Stimulated activated CD4-positive, alpha-beta T cell treated with anti-CD3 and anti-CD28 coated beads, Interleukin-1b, Interleukin-23, amount 100 ng/mL, for 1 hour (primary cell): ENCODE data around the gene THEM4.
"Not testable (repeated sequence)": the region's sequence is repeated elsewhere in the genome, so short reads cannot be mapped to it uniquely, and the experiment has no call there.

Experiments
- DNase-seq, 2 donors: peaks; one replicate each; pipeline ENCODE4 v3.0.0-alpha.2; 2020; ENCODE audit warnings: low read depth in 2 of 2

THEM4 gene

GRCh38 chr1:151859891-151860293 lies 49.4 kb downstream of the THEM4 start:
- DNase-seq: no peak

- DNase-seq: no peak
Measured at GRCh38 chr1:151858886-151859665, 50.2 kb downstream of the THEM4 start.

GRCh38 chr1:151858030-151858746 lies 51.1 kb downstream of the THEM4 start:
- DNase-seq: no peak

GRCh38 chr1:151855933-151856332 lies 53.4 kb downstream of the THEM4 start:
- DNase-seq: no peak

GRCh38 chr1:151855516-151855915 lies 53.8 kb downstream of the THEM4 start:
- not testable (repeated sequence) for DNase-seq

- no peak for DNase-seq
Measured at GRCh38 chr1:151854658-151855057, 54.7 kb downstream of the THEM4 start.

- no peak for DNase-seq
Measured at GRCh38 chr1:151853411-151853943, 55.8 kb downstream of the THEM4 start, which contains the start of gene THEM5. Gene THEM5, minus strand, starts transcription at chr1:151853712. Its CDS starts 147 bp downstream, at chr1:151853565.

- no peak for DNase-seq
Measured at GRCh38 chr1:151852733-151853132, 56.6 kb downstream of the THEM4 start.

- DNase-seq: no peak
Measured at GRCh38 chr1:151851886-151852285, 57.4 kb downstream of the THEM4 start.

GRCh38 chr1:151849871-151850270 lies 59.4 kb downstream of the THEM4 start:
- DNase-seq: no peak

GRCh38 chr1:151849126-151849525 lies 60.2 kb downstream of the THEM4 start:
- DNase-seq: no peak

- DNase-seq: no peak
Measured at GRCh38 chr1:151847867-151848596, 61.3 kb downstream of the THEM4 start.

GRCh38 chr1:151846686-151847237 lies 62.5 kb downstream of the THEM4 start:
- no peak for DNase-seq

GRCh38 chr1:151846062-151846568 lies 63.2 kb downstream of the THEM4 start:
- no peak for DNase-seq

- no peak for DNase-seq
Measured at GRCh38 chr1:151843398-151843797, 65.9 kb downstream of the THEM4 start.

GRCh38 chr1:151841141-151841540 lies 68.2 kb downstream of the THEM4 start:
- DNase-seq: no peak

GRCh38 chr1:151840421-151840820 lies 68.9 kb downstream of the THEM4 start:
- no peak for DNase-seq

- DNase-seq: peak; percentile 36 to 48
Measured at GRCh38 chr1:151839457-151840403, 69.6 kb downstream of the THEM4 start, which contains the start of gene C2CD4D. Gene C2CD4D, minus strand, starts transcription at chr1:151839820. Its CDS starts 831 bp downstream, at chr1:151838989.

- no peak for DNase-seq
Measured at GRCh38 chr1:151839082-151839412, 70.3 kb downstream of the THEM4 start.
